ENCODE results near the gene SGSM1. TPM values are rescaled to one million over a fixed set of nuclear protein-coding genes. Genes with fewer than 3 reads are reported as not detected.

The SGSM1 gene
- total RNA-seq, 6 experiments from 2014 or later, result 0.11 to 0.78 (median 0.41) TPM

GRCh38 chr22:24954856-24955255 is 148.8 kb downstream of the SGSM1 start:
- ATAC-seq, result no peak
- no peak for TF ChIP-seq POLR2A (IDR thresholded peaks at IDR 0.05)
- TF ChIP-seq CTCF (IDR thresholded peaks at IDR 0.05), result no peak
- no peak for DNase-seq
- Histone ChIP-seq H3K4me1 (peaks cover 0 to 11% (median 4%) of the 10 kb centered on the region in 4 donors), H3K4me3 (no peak overlapping the region), H3K27me3 (no peaks in the 10 kb centered on the region), H3K36me3 (no peaks in the 10 kb centered on the region), H3K9me3 (no peaks in the 10 kb centered on the region), H3K27ac (no peak overlapping the region)
- intact Hi-C loops (cut with DNase I), result loop anchor here (5.0 kb wide), 2 partner anchors 92 to 97 kb away; no protein-coding TSS in a partner anchor
- WGBS (ENCODE audit: insufficient coverage, low coverage, low lambda C conversion rate, missing lambda C conversion rate), result 92% methylated on average over 2 of the region's 8 CpGs

- TF ChIP-seq POLR2A (IDR thresholded peaks at IDR 0.05) (no peak), CTCF (IDR thresholded peaks at IDR 0.05) (no peak)
- no peak for ATAC-seq
- no peak for DNase-seq
- intact Hi-C loops (cut with DNase I), result no loop called here
- Histone ChIP-seq H3K27ac (no peak overlapping the region), H3K36me3 (no peaks in the 10 kb centered on the region), H3K27me3 (no peaks in the 10 kb centered on the region), H3K4me3 (no peak overlapping the region), H3K9me3 (no peaks in the 10 kb centered on the region), H3K4me1 (peaks cover 0 to 11% (median 4%) of the 10 kb centered on the region in 4 donors)
- WGBS (ENCODE audit: insufficient coverage, low coverage, low lambda C conversion rate, missing lambda C conversion rate), result 67% methylated on average over 1 of the region's 2 CpGs
Measured at GRCh38 chr22:24957043-24957442, 151.0 kb downstream of the SGSM1 start.

GRCh38 chr22:24961217-24961844 is 155.3 kb downstream of the SGSM1 start:
- Histone ChIP-seq H3K36me3 (no peaks in the 10 kb centered on the region), H3K4me3 (no peak overlapping the region), H3K27me3 (no peaks in the 10 kb centered on the region), H3K4me1 (peaks cover 0 to 11% (median 3%) of the 10 kb centered on the region in 4 donors), H3K9me3 (no peaks in the 10 kb centered on the region), H3K27ac (no peak overlapping the region)
- ATAC-seq, result no peak
- peak in 1 of 3 donors; percentile 53 for DNase-seq
- TF ChIP-seq CTCF (IDR thresholded peaks at IDR 0.05), result no peak
- TF ChIP-seq POLR2A (IDR thresholded peaks at IDR 0.05), result no peak
- intact Hi-C loops (cut with DNase I), result no loop called here
- WGBS (ENCODE audit: insufficient coverage, low coverage, low lambda C conversion rate, missing lambda C conversion rate), result 59% methylated on average over 9 of the region's 11 CpGs

- H3K27me3 ChIP-seq, result no peaks in the 10 kb centered on the region
- ATAC-seq (no peak), DNase-seq (no peak)
- no peaks in the 10 kb centered on the region for H3K9me3 ChIP-seq
- H3K4me1 ChIP-seq, result peaks cover 0 to 18% (median 6%) of the 10 kb centered on the region in 4 donors
- 83% methylated on average over 1 of the region's 8 CpGs for WGBS (ENCODE audit: insufficient coverage, low coverage, low lambda C conversion rate, missing lambda C conversion rate)
- no peak overlapping the region for H3K27ac ChIP-seq
- no peak overlapping the region for H3K4me3 ChIP-seq
- intact Hi-C loops (cut with DNase I), result no loop called here
- TF ChIP-seq CTCF (IDR thresholded peaks at IDR 0.05) (no peak), POLR2A (IDR thresholded peaks at IDR 0.05) (no peak)
- no peaks in the 10 kb centered on the region for H3K36me3 ChIP-seq
Measured at GRCh38 chr22:24962094-24962493, 156.1 kb downstream of the SGSM1 start.

Data from right lobe of liver (tissue), 6 donors.